Measurements from ENCODE around the gene GLCE. TPM values are rescaled to one million over a fixed set of nuclear protein-coding genes. Genes with fewer than 3 reads are reported as not detected.

Gene GLCE
- total RNA-seq, 1 donor from 2014 or later, result 5.6 TPM

DNA sequence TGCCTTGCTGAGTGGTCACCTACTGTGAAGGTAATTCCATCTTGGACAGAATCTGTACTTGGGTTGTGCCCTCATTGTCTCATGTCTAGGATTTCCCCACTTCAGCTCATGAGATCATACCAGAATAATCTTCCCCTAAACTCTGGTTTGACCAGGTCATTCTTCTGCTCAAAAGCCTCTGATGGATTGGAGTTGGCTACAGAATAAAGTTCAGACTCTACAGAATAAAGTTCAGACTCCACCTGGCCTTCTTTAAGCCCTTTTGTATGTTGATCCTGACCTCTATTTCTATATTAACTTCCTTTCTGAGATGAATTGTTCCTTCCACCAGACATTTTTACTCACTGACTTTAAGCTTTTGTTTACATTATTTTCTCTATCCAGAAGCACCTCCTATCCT, 6.4 kb upstream of the GLCE start:
- no peak for DNase-seq
- intact Hi-C loops (cut with micrococcal nuclease), result no loop called here
- CTCF ChIA-PET, result no interaction called here
- ATAC-seq (ENCODE audit: low read depth), result no peak
- POLR2A ChIA-PET, result no interaction called here
- H3K27me3 Mint-ChIP-seq, result peaks cover 47% of the 10 kb centered on the region
- H3K36me3 Mint-ChIP-seq (ENCODE audit: low read depth), result no peaks in the 10 kb centered on the region
- H3K4me3 Mint-ChIP-seq, result no peak overlapping the region
- H3K9me3 Mint-ChIP-seq, result no peaks in the 10 kb centered on the region
- H3K27ac Mint-ChIP-seq, result no peak overlapping the region
- TF ChIP-seq, protein P1, sequence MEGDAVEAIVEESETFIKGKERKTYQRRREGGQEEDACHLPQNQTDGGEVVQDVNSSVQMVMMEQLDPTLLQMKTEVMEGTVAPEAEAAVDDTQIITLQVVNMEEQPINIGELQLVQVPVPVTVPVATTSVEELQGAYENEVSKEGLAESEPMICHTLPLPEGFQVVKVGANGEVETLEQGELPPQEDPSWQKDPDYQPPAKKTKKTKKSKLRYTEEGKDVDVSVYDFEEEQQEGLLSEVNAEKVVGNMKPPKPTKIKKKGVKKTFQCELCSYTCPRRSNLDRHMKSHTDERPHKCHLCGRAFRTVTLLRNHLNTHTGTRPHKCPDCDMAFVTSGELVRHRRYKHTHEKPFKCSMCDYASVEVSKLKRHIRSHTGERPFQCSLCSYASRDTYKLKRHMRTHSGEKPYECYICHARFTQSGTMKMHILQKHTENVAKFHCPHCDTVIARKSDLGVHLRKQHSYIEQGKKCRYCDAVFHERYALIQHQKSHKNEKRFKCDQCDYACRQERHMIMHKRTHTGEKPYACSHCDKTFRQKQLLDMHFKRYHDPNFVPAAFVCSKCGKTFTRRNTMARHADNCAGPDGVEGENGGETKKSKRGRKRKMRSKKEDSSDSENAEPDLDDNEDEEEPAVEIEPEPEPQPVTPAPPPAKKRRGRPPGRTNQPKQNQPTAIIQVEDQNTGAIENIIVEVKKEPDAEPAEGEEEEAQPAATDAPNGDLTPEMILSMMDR (IDR thresholded peaks at IDR 0.05), result no peak
- H3K4me1 Mint-ChIP-seq, result peaks cover under 1% of the 10 kb centered on the region

DNA sequence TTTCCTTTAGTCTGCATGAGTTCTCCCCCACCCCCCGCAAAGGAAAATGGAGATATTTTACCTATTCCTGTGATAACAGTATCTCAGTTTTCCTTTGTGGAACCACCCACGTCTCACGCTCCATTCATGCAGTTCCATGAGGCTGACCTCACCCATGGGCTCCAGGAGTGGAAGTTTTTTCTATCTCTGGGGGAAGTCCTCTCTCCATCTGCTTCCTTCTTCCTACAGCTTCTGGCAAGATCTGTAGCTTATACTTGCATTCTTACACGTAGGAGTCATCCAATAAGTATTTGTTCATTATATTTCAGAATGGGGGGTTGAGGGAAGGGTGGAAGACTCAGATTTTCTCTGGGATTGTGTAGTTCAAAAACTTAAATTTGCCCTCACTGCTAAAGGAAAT, 5.8 kb upstream of the GLCE start:
- Mint-ChIP-seq H3K4me1 (peaks cover 2% of the 10 kb centered on the region), H3K9me3 (no peaks in the 10 kb centered on the region), H3K4me3 (no peak overlapping the region), H3K36me3 (ENCODE audit: low read depth) (no peaks in the 10 kb centered on the region), H3K27ac (no peak overlapping the region), H3K27me3 (peaks cover 45% of the 10 kb centered on the region)
- ChIA-PET POLR2A (no interaction called here), CTCF (no interaction called here)
- DNase-seq (no peak), ATAC-seq (ENCODE audit: low read depth) (no peak)
- intact Hi-C loops (cut with micrococcal nuclease), result no loop called here
- TF ChIP-seq, protein P1 (IDR thresholded peaks at IDR 0.05), result no peak

DNA sequence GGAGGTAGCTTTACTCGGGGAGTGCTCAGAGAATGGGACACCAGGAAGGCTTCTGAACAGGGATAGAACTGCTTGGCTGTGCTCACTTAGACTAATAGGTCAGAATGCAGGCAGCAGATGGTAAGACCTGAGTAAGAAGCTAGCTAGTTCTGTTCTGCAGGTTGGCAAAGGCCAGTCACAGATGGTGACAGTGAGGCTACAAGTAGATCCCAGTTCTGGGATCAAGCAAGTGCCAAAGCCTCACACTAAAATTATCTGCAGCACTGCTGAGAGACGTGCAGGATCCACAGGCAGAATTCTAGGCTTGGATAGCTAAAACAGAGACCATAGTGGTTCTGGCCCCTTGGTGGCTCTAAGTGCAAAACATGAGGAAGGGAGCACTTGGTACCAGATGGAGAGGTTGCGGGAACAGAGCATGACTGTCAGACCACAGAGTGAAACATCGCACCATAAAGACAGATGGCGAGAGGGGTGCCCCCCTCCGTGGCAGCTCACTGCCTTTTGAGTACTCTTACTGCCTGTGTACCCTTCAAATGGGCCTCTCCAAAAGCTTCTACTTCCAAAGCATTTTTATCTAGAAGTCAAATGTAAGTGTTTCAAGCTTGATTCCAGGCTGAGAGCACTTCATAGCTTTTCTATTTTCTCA, 3.6 kb upstream of the GLCE start:
- Mint-ChIP-seq H3K4me3 (no peak overlapping the region), H3K27ac (no peak overlapping the region), H3K36me3 (ENCODE audit: low read depth) (peaks cover 5% of the 10 kb centered on the region), H3K9me3 (no peaks in the 10 kb centered on the region), H3K27me3 (peaks cover 32% of the 10 kb centered on the region), H3K4me1 (peaks cover 11% of the 10 kb centered on the region)
- TF ChIP-seq, protein P1 (IDR thresholded peaks at IDR 0.05), result no peak
- intact Hi-C loops (cut with micrococcal nuclease), result no loop called here
- no peak for DNase-seq
- no peak for ATAC-seq (ENCODE audit: low read depth)
- POLR2A ChIA-PET, result no interaction called here
- CTCF ChIA-PET, result no interaction called here

DNA sequence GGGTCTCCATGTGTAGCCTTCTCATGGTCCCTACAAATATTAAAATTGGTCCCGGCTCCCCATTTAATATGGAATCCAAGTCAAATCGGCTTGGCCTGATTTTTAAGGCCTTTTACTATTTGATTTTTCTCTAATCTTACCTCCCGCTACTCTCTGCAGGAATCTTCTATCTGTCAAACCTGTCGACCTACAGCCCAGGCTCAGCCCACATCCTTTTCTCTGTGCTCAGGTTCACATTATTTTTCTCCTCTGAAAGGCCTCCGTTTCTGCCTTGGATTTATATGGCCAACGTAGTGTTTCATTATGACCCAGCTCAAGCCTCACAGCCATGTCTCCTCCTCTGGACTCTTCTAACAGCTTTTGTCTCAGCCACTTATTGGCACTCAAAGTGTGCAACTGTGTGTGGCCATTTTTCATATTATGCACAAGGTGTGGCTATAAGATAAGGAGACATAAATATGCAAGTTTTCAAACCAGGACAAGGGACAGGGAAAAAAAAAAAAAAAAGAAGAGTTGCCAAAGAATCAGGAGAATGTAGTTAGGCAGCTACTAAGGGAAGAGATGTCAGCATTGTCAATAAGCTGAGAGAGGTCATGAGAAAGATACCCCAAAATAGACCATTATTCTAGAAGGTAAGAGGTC, 2.1 kb upstream of the GLCE start:
- ChIA-PET CTCF (no interaction called here), POLR2A (interaction anchor here (0.7 kb wide), 1 partner anchor 341 kb away, joined by 4 read pairs; no protein-coding TSS in a partner anchor)
- Mint-ChIP-seq H3K4me3 (peak overlapping the region; percentile 21), H3K36me3 (ENCODE audit: low read depth) (peaks cover 5% of the 10 kb centered on the region), H3K4me1 (peaks cover 13% of the 10 kb centered on the region), H3K27ac (no peak overlapping the region), H3K9me3 (no peaks in the 10 kb centered on the region), H3K27me3 (peaks cover 23% of the 10 kb centered on the region)
- ATAC-seq (ENCODE audit: low read depth) (no peak), DNase-seq (no peak)
- intact Hi-C loops (cut with micrococcal nuclease), result no loop called here
- TF ChIP-seq, protein P1 (IDR thresholded peaks at IDR 0.05), result no peak

DNA sequence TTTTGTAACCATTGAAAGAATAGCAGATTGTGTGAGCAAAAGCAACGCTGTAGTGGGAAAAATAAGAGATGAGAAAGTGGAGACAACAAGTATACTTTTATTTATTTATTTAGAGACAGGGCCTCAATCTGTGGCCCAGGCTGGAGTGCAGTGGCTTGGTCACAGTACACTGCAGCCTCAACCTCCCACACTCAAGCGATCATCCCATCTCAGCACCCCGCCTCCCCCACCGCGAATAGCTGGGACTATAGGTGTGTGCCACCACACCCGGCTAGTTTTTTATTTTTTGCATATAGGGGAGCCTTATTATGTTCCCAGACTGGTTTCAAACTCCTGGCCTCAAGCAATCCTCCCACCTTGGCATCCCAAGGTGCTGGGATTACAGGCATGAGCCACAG, 1.6 kb upstream of the GLCE start:
- Mint-ChIP-seq H3K27ac (no peak overlapping the region), H3K4me3 (peak overlapping the region; percentile 57), H3K4me1 (peaks cover 13% of the 10 kb centered on the region), H3K9me3 (no peaks in the 10 kb centered on the region), H3K27me3 (peaks cover 19% of the 10 kb centered on the region), H3K36me3 (ENCODE audit: low read depth) (peaks cover 5% of the 10 kb centered on the region)
- TF ChIP-seq, protein P1 (IDR thresholded peaks at IDR 0.05), result no peak
- intact Hi-C loops (cut with micrococcal nuclease), result no loop called here
- DNase-seq (no peak), ATAC-seq (ENCODE audit: low read depth) (no peak)
- ChIA-PET POLR2A (no interaction called here), CTCF (no interaction called here)

Measured in activated B cell treated with CpG ODN at 0.5 μM for 24 hours (primary cell).